ENCODE measurements around the gene ATP5PD. TPM values are rescaled to one million over a fixed set of nuclear protein-coding genes. Genes with fewer than 3 reads are reported as not detected.

The ATP5PD gene
- total and polyA plus RNA-seq, 2 of the 13 experiments (the other 11 are each of a cell fraction or from before 2014, with no cell fraction given), result 158 to 428 TPM

GRCh38 chr17:75086496-75087181 is 39.9 kb upstream of the ATP5PD start (continued):
- TF ChIP-seq, protein P1, sequence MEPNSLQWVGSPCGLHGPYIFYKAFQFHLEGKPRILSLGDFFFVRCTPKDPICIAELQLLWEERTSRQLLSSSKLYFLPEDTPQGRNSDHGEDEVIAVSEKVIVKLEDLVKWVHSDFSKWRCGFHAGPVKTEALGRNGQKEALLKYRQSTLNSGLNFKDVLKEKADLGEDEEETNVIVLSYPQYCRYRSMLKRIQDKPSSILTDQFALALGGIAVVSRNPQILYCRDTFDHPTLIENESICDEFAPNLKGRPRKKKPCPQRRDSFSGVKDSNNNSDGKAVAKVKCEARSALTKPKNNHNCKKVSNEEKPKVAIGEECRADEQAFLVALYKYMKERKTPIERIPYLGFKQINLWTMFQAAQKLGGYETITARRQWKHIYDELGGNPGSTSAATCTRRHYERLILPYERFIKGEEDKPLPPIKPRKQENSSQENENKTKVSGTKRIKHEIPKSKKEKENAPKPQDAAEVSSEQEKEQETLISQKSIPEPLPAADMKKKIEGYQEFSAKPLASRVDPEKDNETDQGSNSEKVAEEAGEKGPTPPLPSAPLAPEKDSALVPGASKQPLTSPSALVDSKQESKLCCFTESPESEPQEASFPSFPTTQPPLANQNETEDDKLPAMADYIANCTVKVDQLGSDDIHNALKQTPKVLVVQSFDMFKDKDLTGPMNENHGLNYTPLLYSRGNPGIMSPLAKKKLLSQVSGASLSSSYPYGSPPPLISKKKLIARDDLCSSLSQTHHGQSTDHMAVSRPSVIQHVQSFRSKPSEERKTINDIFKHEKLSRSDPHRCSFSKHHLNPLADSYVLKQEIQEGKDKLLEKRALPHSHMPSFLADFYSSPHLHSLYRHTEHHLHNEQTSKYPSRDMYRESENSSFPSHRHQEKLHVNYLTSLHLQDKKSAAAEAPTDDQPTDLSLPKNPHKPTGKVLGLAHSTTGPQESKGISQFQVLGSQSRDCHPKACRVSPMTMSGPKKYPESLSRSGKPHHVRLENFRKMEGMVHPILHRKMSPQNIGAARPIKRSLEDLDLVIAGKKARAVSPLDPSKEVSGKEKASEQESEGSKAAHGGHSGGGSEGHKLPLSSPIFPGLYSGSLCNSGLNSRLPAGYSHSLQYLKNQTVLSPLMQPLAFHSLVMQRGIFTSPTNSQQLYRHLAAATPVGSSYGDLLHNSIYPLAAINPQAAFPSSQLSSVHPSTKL (CRISPR knock-in tag; IDR thresholded peaks at IDR 0.05), result peak; percentile 75; the same call in 1 of the 2 replicates
- TF ChIP-seq ZNF550 (CRISPR knock-in tag; IDR thresholded peaks at IDR 0.05; ENCODE audit: borderline replicate concordance) (0 out of 2 replicates have a peak, but pooled peaks have one; percentile 81), HOXA3 (CRISPR knock-in tag; IDR thresholded peaks at IDR 0.05) (peak; percentile 57), ZNF136 (CRISPR knock-in tag; IDR thresholded peaks at IDR 0.05; ENCODE audit: low read depth) (no peak), ZNF335 (CRISPR knock-in tag; IDR thresholded peaks at IDR 0.05) (no peak), NCOA1 (CRISPR knock-in tag; IDR thresholded peaks at IDR 0.05) (no peak), NFYB (CRISPR knock-in tag; IDR thresholded peaks at IDR 0.05) (no peak), ZBTB21 (CRISPR knock-in tag; IDR thresholded peaks at IDR 0.05) (no peak), ZNF282 (IDR thresholded peaks at IDR 0.05; ENCODE audit: partially characterized antibody) (no peak), AFF4 (CRISPR knock-in tag; IDR thresholded peaks at IDR 0.05) (no peak), ZNF143 (CRISPR knock-in tag; IDR thresholded peaks at IDR 0.05) (peak; percentile 39; the same call in 1 of the 2 replicates), PTBP1 (IDR thresholded peaks at IDR 0.05; ENCODE audit: low read depth, low read length, poor library complexity, severe bottlenecking) (no peak), ZNF879 (CRISPR knock-in tag; IDR thresholded peaks at IDR 0.05) (0 out of 2 replicates have a peak, but pooled peaks have one; percentile 28), ZNF343 (CRISPR knock-in tag; IDR thresholded peaks at IDR 0.05) (peak; percentile 68; the same call in 1 of the 2 replicates), ZKSCAN8 (CRISPR knock-in tag; IDR thresholded peaks at IDR 0.05; ENCODE audit: borderline replicate concordance) (peak; percentile 51; the same call in 1 of the 2 replicates), ZKSCAN1 (IDR thresholded peaks at IDR 0.05; ENCODE audit: low read length) (no peak), SP5 (CRISPR knock-in tag; IDR thresholded peaks at IDR 0.05; ENCODE audit: borderline replicate concordance, low read depth) (peak; percentile 79), GATAD1 (CRISPR knock-in tag; IDR thresholded peaks at IDR 0.05) (peak; percentile 34; the same call in 1 of the 2 replicates)
- TF ChIP-seq, protein P2, sequence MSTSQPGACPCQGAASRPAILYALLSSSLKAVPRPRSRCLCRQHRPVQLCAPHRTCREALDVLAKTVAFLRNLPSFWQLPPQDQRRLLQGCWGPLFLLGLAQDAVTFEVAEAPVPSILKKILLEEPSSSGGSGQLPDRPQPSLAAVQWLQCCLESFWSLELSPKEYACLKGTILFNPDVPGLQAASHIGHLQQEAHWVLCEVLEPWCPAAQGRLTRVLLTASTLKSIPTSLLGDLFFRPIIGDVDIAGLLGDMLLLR (CRISPR knock-in tag; IDR thresholded peaks at IDR 0.05), result 0 out of 2 replicates have a peak, but pooled peaks have one; percentile 52
- TF ChIP-seq, protein P3, sequence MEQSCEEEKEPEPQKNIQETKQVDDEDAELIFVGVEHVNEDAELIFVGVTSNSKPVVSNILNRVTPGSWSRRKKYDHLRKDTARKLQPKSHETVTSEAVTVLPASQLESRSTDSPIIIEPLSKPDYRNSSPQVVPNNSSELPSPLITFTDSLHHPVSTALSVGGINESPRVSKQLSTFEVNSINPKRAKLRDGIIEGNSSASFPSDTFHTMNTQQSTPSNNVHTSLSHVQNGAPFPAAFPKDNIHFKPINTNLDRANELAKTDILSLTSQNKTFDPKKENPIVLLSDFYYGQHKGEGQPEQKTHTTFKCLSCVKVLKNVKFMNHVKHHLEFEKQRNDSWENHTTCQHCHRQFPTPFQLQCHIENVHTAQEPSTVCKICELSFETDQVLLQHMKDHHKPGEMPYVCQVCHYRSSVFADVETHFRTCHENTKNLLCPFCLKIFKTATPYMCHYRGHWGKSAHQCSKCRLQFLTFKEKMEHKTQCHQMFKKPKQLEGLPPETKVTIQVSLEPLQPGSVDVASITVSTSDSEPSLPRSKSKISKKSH (CRISPR knock-in tag; IDR thresholded peaks at IDR 0.05; ENCODE audit: borderline replicate concordance), result no peak
